DOHH2 (cell line): Measurements from ENCODE around the gene ISCA2.

ENCODE experiments used
- H3F3A ChIP-seq: fragments of 200-600 bp; sonication (generic), shearing (Covaris generic); 2 replicates; pipeline ENCODE4 v1.6.0; 2016; ENCODE audit warnings: antibody characterized with exemption, mild to moderate bottlenecking; ENCODE audit not compliant: control insufficient read depth, insufficient read depth
- H3K27ac ChIP-seq: fragments of 200-600 bp; sonication (generic); 2 replicates; pipeline ENCODE4 v1.5.1; 2014; ENCODE audit warnings: low read depth, mild to moderate bottlenecking, low read length, moderate library complexity
- H3K27me3 ChIP-seq: fragments of 200-600 bp; sonication (generic); 2 replicates; pipeline ENCODE4 v1.6.1; 2014; ENCODE audit warnings: mild to moderate bottlenecking, low read length, mixed read lengths; ENCODE audit not compliant: control insufficient read depth
- H3K36me3 ChIP-seq: fragments of 200-600 bp; sonication (generic); 2 replicates; pipeline ENCODE4 v1.6.1; 2014; ENCODE audit warnings: mild to moderate bottlenecking, low read length, moderate library complexity, mixed read lengths; ENCODE audit not compliant: control insufficient read depth
- H3K4me1 ChIP-seq: fragments of 200-600 bp; sonication (generic); 2 replicates; pipeline ENCODE4 v1.6.1; 2014; ENCODE audit warnings: mild to moderate bottlenecking, low read length, mixed read lengths; ENCODE audit not compliant: control insufficient read depth
- H3K4me2 ChIP-seq: fragments of 200-600 bp; sonication (generic); 2 replicates; pipeline ENCODE4 v1.6.0; 2014; ENCODE audit warnings: mild to moderate bottlenecking, low read length, moderate library complexity
- H3K4me3 ChIP-seq: fragments of 200-600 bp; sonication (generic); 2 replicates; pipeline ENCODE4 v1.5.1; 2014; ENCODE audit warnings: mild to moderate bottlenecking, low read length, mixed read lengths
- H3K79me2 ChIP-seq: fragments of 200-600 bp; sonication (generic); 2 replicates; pipeline ENCODE4 v1.6.1; 2014; ENCODE audit warnings: mild to moderate bottlenecking, low read length, mixed read lengths; ENCODE audit not compliant: control insufficient read depth
- H3K9me2 ChIP-seq: fragments of 200-600 bp; sonication (generic); replicated peaks from 2 replicates; pipeline ENCODE4 v1.6.1; 2014; ENCODE audit warnings: mild to moderate bottlenecking, low read length, mixed read lengths; ENCODE audit not compliant: control insufficient read depth
- H3K9me3 ChIP-seq: fragments of 200-600 bp; sonication (generic); 2 replicates; pipeline ENCODE4 v1.6.1; 2014; ENCODE audit warnings: antibody characterized with exemption, low read length, mixed read lengths; ENCODE audit not compliant: control insufficient read depth, insufficient read depth
- H4K20me1 ChIP-seq: fragments of 200-600 bp; sonication (generic); 2 replicates; pipeline ENCODE4 v1.6.0; 2014; ENCODE audit warnings: low read depth, mild to moderate bottlenecking, antibody characterized with exemption, low read length, moderate library complexity; ENCODE audit not compliant: control insufficient read depth, insufficient read depth
- EZH2phosphoT487 ChIP-seq: fragments of 200-600 bp; sonication (generic); IDR thresholded peaks from 2 replicates; pipeline ENCODE4 v1.6.1; 2017; ENCODE audit warnings: borderline replicate concordance, mild to moderate bottlenecking, antibody characterized with exemption, low read length, moderate library complexity, mixed read lengths
- TF ChIP-seq, protein P1 (sequence below): fragments of 200-600 bp; sonication (generic); IDR thresholded peaks from one replicate; pipeline ENCODE4 v1.5.1; 2014; ENCODE audit warnings: antibody characterized with exemption, mild to moderate bottlenecking, low read depth, low read length; ENCODE audit not compliant: poor library complexity, severe bottlenecking

ISCA2 gene

DNA sequence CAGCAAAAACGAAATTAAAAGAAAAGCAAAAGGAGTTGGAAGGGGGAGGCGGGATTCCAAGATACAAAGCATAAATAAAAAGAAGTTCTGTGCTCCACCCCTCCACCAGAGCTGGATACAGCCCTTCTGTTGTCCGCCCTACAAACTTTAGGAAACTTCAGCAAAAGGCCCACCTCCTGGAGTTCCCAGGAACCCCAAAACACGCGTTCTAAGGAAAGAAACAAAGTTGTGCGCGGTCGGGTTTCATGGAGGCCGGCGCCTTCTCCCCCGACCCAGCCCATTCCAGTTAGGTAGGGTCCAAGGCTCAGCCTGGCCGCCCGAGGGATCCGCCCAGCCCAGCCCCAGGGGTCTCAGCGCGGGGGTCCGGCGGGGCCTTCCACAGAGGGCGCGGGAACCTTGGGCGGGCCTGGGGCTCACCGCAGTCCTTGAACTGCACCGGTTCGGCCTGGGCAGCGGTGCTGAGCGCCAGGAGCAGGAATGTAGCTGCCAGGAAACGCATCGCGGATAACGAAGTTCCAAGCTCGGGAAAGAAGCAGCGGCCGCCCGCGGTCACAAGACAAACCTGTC, 706 bp upstream of the ISCA2 start, which contains the start of gene NPC2:
Gene NPC2, minus strand, starts transcription at position 530 of the 567 bp plus-strand sequence. Its CDS starts 31 bp downstream, at position 499.
- Histone ChIP-seq H3K4me3 (peak within 1 kb of the TSS; percentile 91), H3K9me3 (no peaks in the 10 kb centered on the region), H3K27ac (peak within 1 kb of the TSS; percentile 29; the same call in 1 of the 2 replicates), H3K4me2 (peak within 1 kb of the TSS; percentile 94), H4K20me1 (no peaks in the 10 kb centered on the region), H3K27me3 (peaks cover 7% of the 10 kb centered on the region), H3K4me1 (peaks cover 29% of the 10 kb centered on the region), H3K36me3 (peaks cover 16% of the 10 kb centered on the region), H3K79me2 (peaks cover 16% of the 10 kb centered on the region), H3K9me2 (no peaks in the 10 kb centered on the region), H3F3A (no peaks in the 10 kb centered on the region; the same call in 1 of the 2 replicates)
- no peak for TF ChIP-seq EZH2phosphoT487
- TF ChIP-seq, protein P1, sequence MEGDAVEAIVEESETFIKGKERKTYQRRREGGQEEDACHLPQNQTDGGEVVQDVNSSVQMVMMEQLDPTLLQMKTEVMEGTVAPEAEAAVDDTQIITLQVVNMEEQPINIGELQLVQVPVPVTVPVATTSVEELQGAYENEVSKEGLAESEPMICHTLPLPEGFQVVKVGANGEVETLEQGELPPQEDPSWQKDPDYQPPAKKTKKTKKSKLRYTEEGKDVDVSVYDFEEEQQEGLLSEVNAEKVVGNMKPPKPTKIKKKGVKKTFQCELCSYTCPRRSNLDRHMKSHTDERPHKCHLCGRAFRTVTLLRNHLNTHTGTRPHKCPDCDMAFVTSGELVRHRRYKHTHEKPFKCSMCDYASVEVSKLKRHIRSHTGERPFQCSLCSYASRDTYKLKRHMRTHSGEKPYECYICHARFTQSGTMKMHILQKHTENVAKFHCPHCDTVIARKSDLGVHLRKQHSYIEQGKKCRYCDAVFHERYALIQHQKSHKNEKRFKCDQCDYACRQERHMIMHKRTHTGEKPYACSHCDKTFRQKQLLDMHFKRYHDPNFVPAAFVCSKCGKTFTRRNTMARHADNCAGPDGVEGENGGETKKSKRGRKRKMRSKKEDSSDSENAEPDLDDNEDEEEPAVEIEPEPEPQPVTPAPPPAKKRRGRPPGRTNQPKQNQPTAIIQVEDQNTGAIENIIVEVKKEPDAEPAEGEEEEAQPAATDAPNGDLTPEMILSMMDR, result peak; percentile 9

- Histone ChIP-seq H3K36me3 (peaks cover 16% of the 10 kb centered on the region), H3K4me2 (peak overlapping the region; percentile 94; the same call in 1 of the 2 replicates), H3K27ac (no peak overlapping the region), H3K9me3 (no peaks in the 10 kb centered on the region), H3K9me2 (no peaks in the 10 kb centered on the region), H3K4me1 (peaks cover 25% of the 10 kb centered on the region), H3K79me2 (peaks cover 16% of the 10 kb centered on the region), H4K20me1 (no peaks in the 10 kb centered on the region), H3K4me3 (no peak overlapping the region), H3K27me3 (peaks cover 7% of the 10 kb centered on the region), H3F3A (no peaks in the 10 kb centered on the region; the same call in 1 of the 2 replicates)
- TF ChIP-seq EZH2phosphoT487, result no peak
- TF ChIP-seq, protein P1, result no peak
Observed at GRCh38 chr14:74495356-74495755, 1.8 kb downstream of the ISCA2 start.

GRCh38 chr14:74500417-74501134, 7.0 kb downstream of the ISCA2 start:
- H3K4me3 ChIP-seq, result no peak overlapping the region
- H3K27me3 ChIP-seq, result no peaks in the 10 kb centered on the region
- H3F3A ChIP-seq, result no peaks in the 10 kb centered on the region; the same call in 1 of the 2 replicates
- 0 out of 2 replicates have a peak, but pooled peaks cover 5% of the 10 kb centered on the region for H4K20me1 ChIP-seq
- no peaks in the 10 kb centered on the region for H3K79me2 ChIP-seq
- H3K36me3 ChIP-seq, result peaks cover 6% of the 10 kb centered on the region
- H3K27ac ChIP-seq, result no peak overlapping the region
- H3K9me3 ChIP-seq, result no peaks in the 10 kb centered on the region
- H3K4me1 ChIP-seq, result no peaks in the 10 kb centered on the region
- H3K4me2 ChIP-seq, result no peak overlapping the region
- no peak for TF ChIP-seq EZH2phosphoT487
- TF ChIP-seq, protein P1, result no peak
- no peaks in the 10 kb centered on the region for H3K9me2 ChIP-seq
